ENCODE measurements around the gene PELI2. TPM values are rescaled to one million over a fixed set of nuclear protein-coding genes. Genes with fewer than 3 reads are reported as not detected.

PELI2 gene
- polyA plus RNA-seq, 1 donor (not counting 4 experiments of a cell fraction or from before 2014, with no cell fraction given): not detected

GRCh38 chr14:56208520-56208919 is 90.3 kb downstream of the PELI2 start:
- dilution Hi-C loops (cut with MboI; ENCODE audit: extremely low pct_ligation_motif_present, low sequenced_read_pairs): no loop called here

GRCh38 chr14:56210571-56210970 is 92.4 kb downstream of the PELI2 start:
- H3K9me3 ChIP-seq (ENCODE audit: control insufficient read depth, low read depth, low read length): no peaks in the 10 kb centered on the region
- H4K20me1 ChIP-seq (ENCODE audit: control insufficient read depth, extremely low read depth, insufficient read depth, low read length): no peaks in the 10 kb centered on the region
- no peak for DNase-seq (ENCODE audit: low read depth, low spot score)
- no peaks in the 10 kb centered on the region for H3K9me1 ChIP-seq (ENCODE audit: control insufficient read depth, extremely low read depth, insufficient read depth, low read length)
- no peak overlapping the region for H3K27ac ChIP-seq (ENCODE audit: control insufficient read depth, insufficient read depth, low read length)
- no peaks in the 10 kb centered on the region for H3K79me2 ChIP-seq (ENCODE audit: control insufficient read depth, insufficient read depth, low read length)
- no peak overlapping the region for H3K9ac ChIP-seq (ENCODE audit: control insufficient read depth, extremely low read depth, insufficient read depth, low read length)
- H3K4me1 ChIP-seq (ENCODE audit: control insufficient read depth, extremely low read depth, insufficient read depth, low read length): no peaks in the 10 kb centered on the region
- H2AFZ ChIP-seq (ENCODE audit: control insufficient read depth, low read length): no peak overlapping the region
- FAIRE-seq: no peak
- dilution Hi-C loops (cut with MboI; ENCODE audit: extremely low pct_ligation_motif_present, low sequenced_read_pairs): no loop called here
- no peak overlapping the region for H3K4me2 ChIP-seq (ENCODE audit: control insufficient read depth, extremely low read depth, insufficient read depth, low read depth, low read length)
- H3K36me3 ChIP-seq (ENCODE audit: control insufficient read depth in 2 of 2, extremely low read depth in 1 of 2, insufficient read depth in 2 of 2, low read length in 2 of 2): no peaks in the 10 kb centered on the region
- H3K27me3 ChIP-seq (ENCODE audit: control insufficient read depth, extremely low read depth, insufficient read depth, low read length): no peaks in the 10 kb centered on the region
- TF ChIP-seq EZH2 (IDR thresholded peaks at IDR 0.05; ENCODE audit: low read length) (no peak), CTCF (optimal IDR thresholded peaks at IDR 0.05 in 1 of 3, IDR thresholded peaks at IDR 0.05 in 1 of 3, conservative IDR thresholded peaks at IDR 0.05 in 1 of 3; ENCODE audit: extremely low read depth in 1 of 3, insufficient read depth in 2 of 3, low read length in 3 of 3) (no peak)
- no peak overlapping the region for H3K4me3 ChIP-seq (ENCODE audit: control insufficient read depth in 2 of 3, extremely low read depth in 1 of 3, insufficient read depth in 2 of 3, low read depth in 1 of 3, low read length in 3 of 3)

More at GRCh38 chr14:56208520-56208919, 90.3 kb downstream of the PELI2 start:
- Histone ChIP-seq H2AFZ (ENCODE audit: control insufficient read depth, low read length) (no peak overlapping the region), H3K9ac (ENCODE audit: control insufficient read depth, extremely low read depth, insufficient read depth, low read length) (no peak overlapping the region), H3K36me3 (ENCODE audit: control insufficient read depth in 2 of 2, extremely low read depth in 1 of 2, insufficient read depth in 2 of 2, low read length in 2 of 2) (no peaks in the 10 kb centered on the region), H3K4me3 (ENCODE audit: control insufficient read depth in 2 of 3, extremely low read depth in 1 of 3, insufficient read depth in 2 of 3, low read depth in 1 of 3, low read length in 3 of 3) (no peak overlapping the region), H3K79me2 (ENCODE audit: control insufficient read depth, insufficient read depth, low read length) (no peaks in the 10 kb centered on the region), H3K9me1 (ENCODE audit: control insufficient read depth, extremely low read depth, insufficient read depth, low read length) (no peaks in the 10 kb centered on the region), H3K9me3 (ENCODE audit: control insufficient read depth, low read depth, low read length) (no peaks in the 10 kb centered on the region), H3K4me1 (ENCODE audit: control insufficient read depth, extremely low read depth, insufficient read depth, low read length) (no peaks in the 10 kb centered on the region), H3K27me3 (ENCODE audit: control insufficient read depth, extremely low read depth, insufficient read depth, low read length) (no peaks in the 10 kb centered on the region), H3K27ac (ENCODE audit: control insufficient read depth, insufficient read depth, low read length) (no peak overlapping the region), H4K20me1 (ENCODE audit: control insufficient read depth, extremely low read depth, insufficient read depth, low read length) (no peaks in the 10 kb centered on the region), H3K4me2 (ENCODE audit: control insufficient read depth, extremely low read depth, insufficient read depth, low read depth, low read length) (no peak overlapping the region)
- DNase-seq (ENCODE audit: low read depth, low spot score) (no peak), FAIRE-seq (no peak)
- TF ChIP-seq CTCF (optimal IDR thresholded peaks at IDR 0.05 in 1 of 3, IDR thresholded peaks at IDR 0.05 in 1 of 3, conservative IDR thresholded peaks at IDR 0.05 in 1 of 3; ENCODE audit: extremely low read depth in 1 of 3, insufficient read depth in 2 of 3, low read length in 3 of 3): no peak
- TF ChIP-seq EZH2 (IDR thresholded peaks at IDR 0.05; ENCODE audit: low read length): no peak

Measured in keratinocyte (primary cell).